T-helper 17 cell (primary cell): ENCODE data around the gene SH2D1B. TPM values are rescaled to one million over a fixed set of nuclear protein-coding genes. Genes with fewer than 3 reads are reported as not detected.
"Not testable (repeated sequence)": the region's sequence is repeated elsewhere in the genome, so short reads cannot be mapped to it uniquely, and the experiment has no call there.

ENCODE experiments used
- ATAC-seq: fragments of 150-1000 bp; cut with Tn5 transposase; 2 replicates; pipeline ENCODE4 v1.10.0; 2021; ENCODE audit warnings: mild to moderate bottlenecking, moderate library complexity
- DNase-seq, 3 donors: peaks; one replicate each; pipeline versions ENCODE4 v3.0.0 to v3.0.0-alpha.2; 2020 to 2021
- H3K9me3 ChIP-seq: one replicate; pipeline ENCODE4 v1.7.0; 2013; ENCODE audit warnings: low read length, mild to moderate bottlenecking; ENCODE audit not compliant: control insufficient read depth, poor library complexity, severe bottlenecking
- H3K27ac Mint-ChIP-seq: one replicate; pipeline ENCODE4 v1.8.0; 2022; ENCODE audit warnings: mild to moderate bottlenecking, moderate library complexity, mixed read lengths
- H3K27me3 Mint-ChIP-seq: one replicate; pipeline ENCODE4 v1.8.0; 2022; ENCODE audit warnings: mixed read lengths
- H3K36me3 Mint-ChIP-seq: one replicate; pipeline ENCODE4 v1.8.0; 2022; ENCODE audit warnings: low read depth, mixed read lengths
- H3K4me1 Mint-ChIP-seq: one replicate; pipeline ENCODE4 v1.8.0; 2022; ENCODE audit warnings: mild to moderate bottlenecking, mixed read lengths
- H3K4me3 Mint-ChIP-seq: one replicate; pipeline ENCODE4 v1.8.0; 2022; ENCODE audit warnings: mild to moderate bottlenecking, moderate library complexity, mixed read lengths
- total RNA-seq, 4 donors: library from RNA in 2 of 4; stranded (reverse) in 2 of 4; gene quantifications; one replicate each; pipeline ENCODE4 v1.2.3 and lab custom pipeline; 2022 to 2026

The SH2D1B gene
- total RNA-seq, 2 donors from 2014 or later = 0.13 to 0.22 TPM

DNA sequence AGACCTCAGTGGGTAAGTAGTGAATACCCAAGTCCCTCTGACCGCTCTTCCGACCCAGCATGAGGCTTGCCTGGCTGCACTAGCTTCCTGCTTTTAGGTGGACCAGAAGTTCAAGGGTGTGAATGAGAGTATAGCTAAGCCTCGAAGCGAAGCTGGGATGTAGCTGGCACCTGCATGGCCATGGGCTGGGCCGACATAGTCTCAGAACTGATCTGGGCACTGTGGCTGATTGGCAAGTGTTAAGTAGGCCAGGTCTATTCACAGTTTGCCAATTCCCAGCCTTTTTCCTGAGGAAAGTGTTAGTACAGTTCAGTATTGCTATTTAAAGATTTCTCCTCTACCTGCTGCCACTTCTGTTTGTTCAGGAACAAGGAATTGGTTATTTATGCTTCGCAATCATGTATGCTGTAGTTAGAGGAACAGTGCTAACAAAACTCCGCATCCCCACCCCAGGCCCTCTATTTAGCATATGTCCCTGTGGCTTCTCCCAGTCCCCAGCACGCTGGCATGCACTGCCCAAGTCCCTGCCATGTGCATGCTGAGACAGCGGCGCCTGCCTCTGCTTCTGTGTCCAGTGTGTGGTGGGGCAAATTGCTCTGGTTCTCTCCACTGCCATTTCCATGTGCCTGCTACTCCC, 51.6 kb downstream of the SH2D1B start:
- ATAC-seq (no peak), DNase-seq (no peak)
- Mint-ChIP-seq H3K36me3 (peaks cover 2% of the 10 kb centered on the region), H3K27ac (no peak overlapping the region), H3K27me3 (peaks cover 55% of the 10 kb centered on the region), H3K4me3 (no peak overlapping the region), H3K4me1 (peaks cover 2% of the 10 kb centered on the region)
- no peaks in the 10 kb centered on the region for H3K9me3 ChIP-seq

DNA sequence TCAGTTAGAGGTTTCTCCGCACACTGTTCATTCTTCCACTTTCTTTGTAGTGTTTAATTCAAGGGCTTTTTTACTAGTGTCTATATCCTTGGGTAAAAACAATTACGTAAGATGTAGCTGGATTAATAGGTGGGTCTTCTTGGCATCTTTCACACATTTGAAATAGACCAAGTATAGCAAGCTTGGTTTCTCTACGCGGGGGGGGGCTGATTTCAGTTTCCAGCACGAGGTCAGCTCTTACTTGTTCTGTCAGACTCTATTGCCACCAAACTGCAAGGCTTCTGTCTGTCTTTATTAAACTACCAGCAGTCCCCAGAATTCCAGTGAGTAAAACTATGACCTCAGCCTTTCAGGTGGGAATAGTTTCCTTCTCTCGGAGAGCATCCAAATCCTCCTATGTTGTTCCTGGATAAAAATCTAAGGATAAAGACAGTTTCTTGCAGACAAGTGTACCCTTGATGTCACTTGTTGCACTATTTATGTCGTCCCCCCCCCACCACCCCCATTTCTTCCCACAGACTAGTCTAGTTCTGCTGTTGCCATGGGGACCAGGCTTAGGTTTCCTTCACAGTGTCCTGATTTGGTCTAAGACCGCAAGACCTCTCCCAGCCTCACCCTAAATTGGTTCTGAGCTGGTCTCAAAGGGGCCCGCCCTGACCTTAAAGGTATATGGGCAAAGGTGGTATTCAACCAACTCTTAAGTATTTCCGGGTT, 52.3 kb downstream of the SH2D1B start:
- H3K27ac Mint-ChIP-seq = no peak overlapping the region
- no peak for DNase-seq
- H3K9me3 ChIP-seq = no peaks in the 10 kb centered on the region
- ATAC-seq = no peak
- H3K4me3 Mint-ChIP-seq = no peak overlapping the region
- peaks cover 54% of the 10 kb centered on the region for H3K27me3 Mint-ChIP-seq
- peaks cover 2% of the 10 kb centered on the region for H3K36me3 Mint-ChIP-seq
- H3K4me1 Mint-ChIP-seq = peaks cover under 1% of the 10 kb centered on the region

DNA sequence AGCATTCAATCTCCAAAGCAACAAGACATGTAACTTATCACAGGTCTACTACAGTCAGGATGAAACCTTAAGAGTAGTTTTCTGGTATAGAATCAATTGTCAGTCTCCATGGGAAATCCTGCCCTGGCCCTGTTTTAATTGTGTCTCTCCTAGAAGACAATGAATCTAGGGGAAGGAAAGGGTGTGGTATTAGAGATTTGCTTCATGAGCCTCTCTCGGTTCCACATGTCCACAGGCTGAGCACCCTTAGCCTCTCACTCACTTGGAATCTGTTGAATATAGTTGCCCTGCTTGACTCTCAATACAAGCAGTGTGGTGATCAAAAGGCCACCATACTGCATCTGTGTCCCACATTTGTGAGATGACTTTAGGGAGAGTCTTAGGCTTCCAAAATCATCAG, 53.0 kb downstream of the SH2D1B start:
- Mint-ChIP-seq H3K4me1 (no peaks in the 10 kb centered on the region), H3K27me3 (peaks cover 54% of the 10 kb centered on the region), H3K27ac (no peak overlapping the region), H3K4me3 (no peak overlapping the region), H3K36me3 (peaks cover 2% of the 10 kb centered on the region)
- H3K9me3 ChIP-seq = no peaks in the 10 kb centered on the region
- ATAC-seq (no peak), DNase-seq (no peak)

GRCh38 chr1:162357681-162358266, 54.2 kb downstream of the SH2D1B start:
- peaks cover 60% of the 10 kb centered on the region for H3K27me3 Mint-ChIP-seq
- no peak overlapping the region for H3K4me3 Mint-ChIP-seq
- ATAC-seq (no peak), DNase-seq (no peak)
- H3K9me3 ChIP-seq = no peaks in the 10 kb centered on the region
- H3K36me3 Mint-ChIP-seq = peaks cover 5% of the 10 kb centered on the region
- no peaks in the 10 kb centered on the region for H3K4me1 Mint-ChIP-seq
- H3K27ac Mint-ChIP-seq = no peak overlapping the region

DNA sequence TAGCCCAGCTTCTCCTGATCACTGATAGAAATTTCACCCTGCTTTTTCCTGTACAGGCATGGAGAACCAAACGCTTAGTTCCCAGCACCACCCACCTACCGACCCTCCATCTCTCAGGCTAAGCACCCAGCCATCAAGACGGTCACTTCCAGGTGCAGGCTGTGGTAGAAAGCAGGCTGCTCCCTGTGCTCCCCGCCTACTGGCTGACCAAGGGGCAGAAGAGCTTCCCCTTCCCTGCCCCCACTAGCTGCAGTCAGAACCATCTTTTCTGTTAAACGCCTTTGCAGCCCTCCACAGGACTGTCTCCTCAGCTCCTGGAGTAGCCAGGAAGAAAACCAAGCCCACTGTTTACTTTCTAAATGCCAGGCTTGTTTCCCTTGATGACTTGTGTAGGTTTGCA, 58.2 kb downstream of the SH2D1B start:
- peaks cover 77% of the 10 kb centered on the region for H3K27me3 Mint-ChIP-seq
- no peak overlapping the region for H3K4me3 Mint-ChIP-seq
- no peak overlapping the region for H3K27ac Mint-ChIP-seq
- H3K4me1 Mint-ChIP-seq = peaks cover 5% of the 10 kb centered on the region
- no peak for DNase-seq
- H3K9me3 ChIP-seq = no peaks in the 10 kb centered on the region
- peaks cover 7% of the 10 kb centered on the region for H3K36me3 Mint-ChIP-seq
- no peak for ATAC-seq

GRCh38 chr1:162353078-162353477, 58.9 kb downstream of the SH2D1B start:
- Mint-ChIP-seq H3K4me1 (peaks cover 5% of the 10 kb centered on the region), H3K27me3 (peaks cover 76% of the 10 kb centered on the region), H3K36me3 (peaks cover 7% of the 10 kb centered on the region), H3K27ac (no peak overlapping the region), H3K4me3 (no peak overlapping the region)
- no peaks in the 10 kb centered on the region for H3K9me3 ChIP-seq
- ATAC-seq (no peak), DNase-seq (no peak)

DNA sequence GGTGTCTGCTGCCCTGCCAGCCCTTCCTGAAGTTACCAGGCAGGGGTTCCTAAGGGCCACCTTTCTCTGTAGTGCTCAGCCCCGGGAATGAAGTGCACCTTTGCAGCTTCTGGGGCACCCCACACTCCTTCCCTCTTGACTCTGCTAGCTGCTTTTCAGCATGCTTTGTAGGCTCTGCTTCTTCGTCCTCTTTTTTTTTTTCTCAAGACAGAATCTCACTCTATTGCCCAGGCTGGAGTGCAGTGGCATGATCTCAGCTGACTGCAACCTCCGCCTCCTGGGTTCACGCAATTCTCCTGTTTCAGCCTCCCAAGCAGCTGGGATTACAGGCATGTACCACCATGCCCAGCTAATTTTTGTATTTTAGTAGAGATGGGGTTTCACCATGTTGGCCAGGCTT, 60.1 kb downstream of the SH2D1B start:
- Mint-ChIP-seq H3K27ac (peak overlapping the region; percentile 84), H3K4me3 (peak overlapping the region; percentile 64), H3K27me3 (peaks cover 66% of the 10 kb centered on the region)
- not testable (repeated sequence) for DNase-seq, ATAC-seq, H3K36me3 Mint-ChIP-seq, H3K4me1 Mint-ChIP-seq, H3K9me3 ChIP-seq

DNA sequence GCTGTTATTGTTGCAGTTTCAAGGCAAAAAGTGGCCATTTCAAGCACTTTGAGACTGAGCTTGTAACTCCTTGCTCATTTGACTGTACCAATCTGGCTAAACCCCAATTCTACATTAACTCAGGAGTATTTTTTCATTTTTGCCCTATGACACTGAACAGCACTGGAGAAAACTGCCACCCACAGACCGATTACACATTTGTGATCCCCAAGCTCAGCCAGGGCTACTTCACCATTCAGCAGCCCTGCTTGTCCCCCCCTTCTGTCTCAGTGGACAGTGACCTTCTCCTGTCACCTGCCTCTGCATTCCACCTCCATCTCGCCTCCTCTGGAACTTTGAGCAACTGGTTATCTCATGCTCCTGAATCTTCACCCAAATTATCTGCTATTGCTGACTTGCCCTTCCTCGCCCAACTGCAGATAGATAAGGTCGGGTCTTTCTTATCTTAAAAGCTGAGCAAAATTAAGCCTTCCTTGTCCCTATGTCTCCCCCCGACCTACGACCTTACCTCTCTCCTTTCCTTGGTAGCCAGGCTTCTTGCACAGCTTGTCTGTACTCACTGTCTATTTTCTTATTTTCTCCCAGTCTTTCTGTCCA, 60.6 kb downstream of the SH2D1B start:
- H3K4me1 Mint-ChIP-seq = peaks cover 5% of the 10 kb centered on the region
- H3K27me3 Mint-ChIP-seq = peaks cover 65% of the 10 kb centered on the region
- no peaks in the 10 kb centered on the region for H3K9me3 ChIP-seq
- H3K4me3 Mint-ChIP-seq = no peak overlapping the region
- peaks cover 5% of the 10 kb centered on the region for H3K36me3 Mint-ChIP-seq
- ATAC-seq (no peak), DNase-seq (no peak)
- H3K27ac Mint-ChIP-seq = peak overlapping the region; percentile 84

DNA sequence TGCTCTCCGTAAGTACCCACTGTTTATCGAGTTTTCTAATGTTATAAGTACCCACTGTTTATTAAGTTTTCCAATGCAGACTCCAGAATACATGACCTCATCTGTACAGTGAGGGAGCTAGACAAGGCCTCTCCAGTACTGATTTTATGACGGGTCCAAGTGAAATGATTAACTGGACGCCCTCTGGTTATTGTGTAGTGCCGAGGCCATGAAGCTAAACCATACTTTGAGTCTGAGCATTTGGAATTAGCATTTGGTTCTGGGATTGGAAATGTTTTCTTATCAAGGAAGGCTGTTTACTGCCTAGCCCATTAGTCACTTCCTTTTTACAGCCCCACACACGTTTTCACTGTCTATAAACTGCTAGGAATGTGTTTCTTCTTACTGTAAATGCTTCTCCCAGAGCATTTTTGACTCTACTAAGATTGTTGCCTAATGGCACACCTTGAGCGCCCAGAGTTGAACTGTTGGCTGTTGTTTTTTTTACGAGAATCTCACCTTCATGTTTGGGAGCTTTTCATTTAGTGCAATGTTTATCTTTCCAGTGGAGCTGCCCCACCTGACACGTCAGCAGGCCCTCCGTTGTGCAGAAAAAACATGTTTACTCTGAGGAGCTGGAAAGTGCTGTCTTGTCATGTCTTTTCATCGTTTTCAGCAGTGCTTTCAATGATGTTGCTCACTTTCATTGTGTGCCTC, 62.2 kb downstream of the SH2D1B start:
- Mint-ChIP-seq H3K4me3 (no peak overlapping the region), H3K27me3 (peaks cover 51% of the 10 kb centered on the region), H3K4me1 (peaks cover 5% of the 10 kb centered on the region), H3K36me3 (peaks cover 5% of the 10 kb centered on the region), H3K27ac (no peak overlapping the region)
- H3K9me3 ChIP-seq = no peaks in the 10 kb centered on the region
- DNase-seq (no peak), ATAC-seq (no peak)

GRCh38 chr1:162347281-162347680, 64.7 kb downstream of the SH2D1B start:
- no peak for DNase-seq
- ATAC-seq = no peak
- Mint-ChIP-seq H3K27ac (no peak overlapping the region), H3K4me3 (no peak overlapping the region), H3K4me1 (peaks cover 5% of the 10 kb centered on the region), H3K27me3 (peaks cover 39% of the 10 kb centered on the region), H3K36me3 (peaks cover 2% of the 10 kb centered on the region)
- H3K9me3 ChIP-seq = no peaks in the 10 kb centered on the region

Other genes starting within 250 kb of the SH2D1B start
- gene SPATA46, start 35.3 kb downstream of the SH2D1B start, total RNA-seq = not detected
- not detected for gene C1orf226, start 30.4 kb downstream of the SH2D1B start, total RNA-seq
- 10 to 100 TPM; 48.7 to 57.9 TPM for gene UHMK1, start 85.7 kb upstream of the SH2D1B start, total RNA-seq
- gene UAP1, start 149.6 kb upstream of the SH2D1B start, total RNA-seq = 10 to 100 TPM; 30.8 to 31.5 TPM
- under 1 TPM; 0.22 to 0.26 TPM for gene DDR2, start 220.3 kb upstream of the SH2D1B start, total RNA-seq